HG02938 (cell line): ENCODE data around the gene RIBC2.
"Not testable (repeated sequence)": the region's sequence is repeated elsewhere in the genome, so short reads cannot be mapped to it uniquely, and the experiment has no call there.

Experiments
- ATAC-seq: cut with Tn5 transposase; IDR thresholded peaks from one replicate; pipeline ENCODE4 v1.9.1; 2021; ENCODE audit warnings: mild to moderate bottlenecking, moderate library complexity; ENCODE audit not compliant: unreplicated experiment

RIBC2 gene

GRCh38 chr22:45447596-45447995 lies 34.1 kb downstream of the RIBC2 start:
- ATAC-seq = not testable (repeated sequence)

DNA sequence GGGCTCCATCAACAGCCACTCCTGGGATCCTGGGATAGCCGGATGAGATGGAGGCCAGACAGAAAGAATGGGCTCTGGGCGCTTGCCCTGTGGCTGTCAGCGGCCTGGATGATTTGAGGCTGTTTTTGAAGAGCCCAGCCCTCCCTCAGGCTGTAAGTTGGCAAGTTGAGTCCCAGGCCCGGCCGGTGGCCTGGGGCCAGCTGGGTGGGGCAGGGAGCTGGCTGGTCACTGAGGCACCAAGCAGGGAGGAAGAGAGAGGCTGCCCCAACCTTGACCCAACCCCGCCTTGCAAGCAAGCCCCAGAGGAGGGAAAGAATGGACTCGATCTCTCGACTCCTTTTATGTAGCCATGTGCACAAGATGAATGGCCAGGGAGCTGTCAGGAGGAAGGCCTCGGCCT lies 34.9 kb downstream of the RIBC2 start:
- no peak for ATAC-seq

- ATAC-seq = not testable (repeated sequence)
Measured at GRCh38 chr22:45449442-45449841, 35.9 kb downstream of the RIBC2 start.

- no peak for ATAC-seq
Measured at GRCh38 chr22:45450101-45450785, 36.8 kb downstream of the RIBC2 start.

GRCh38 chr22:45450921-45451651 lies 37.6 kb downstream of the RIBC2 start:
- ATAC-seq = no peak

DNA sequence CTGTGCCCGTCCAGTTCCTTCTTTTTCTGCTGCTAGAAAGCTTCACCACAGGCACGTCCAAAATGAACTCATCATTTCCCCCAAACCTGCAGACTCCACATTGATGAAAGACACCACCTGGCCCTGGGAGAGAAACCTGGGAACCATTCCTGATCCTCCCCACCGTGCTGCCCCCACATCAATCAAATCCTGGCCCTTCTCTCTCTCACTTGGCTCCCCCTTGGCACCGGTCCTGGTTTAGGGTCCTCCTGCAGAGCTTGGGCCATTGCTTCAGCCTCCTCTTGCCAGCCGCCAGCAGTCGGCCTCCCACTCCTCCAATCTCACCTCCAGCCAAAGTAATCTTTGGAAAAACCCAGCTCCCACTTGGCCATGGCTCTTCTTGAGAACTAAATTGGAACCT lies 38.5 kb downstream of the RIBC2 start:
- no peak for ATAC-seq

DNA sequence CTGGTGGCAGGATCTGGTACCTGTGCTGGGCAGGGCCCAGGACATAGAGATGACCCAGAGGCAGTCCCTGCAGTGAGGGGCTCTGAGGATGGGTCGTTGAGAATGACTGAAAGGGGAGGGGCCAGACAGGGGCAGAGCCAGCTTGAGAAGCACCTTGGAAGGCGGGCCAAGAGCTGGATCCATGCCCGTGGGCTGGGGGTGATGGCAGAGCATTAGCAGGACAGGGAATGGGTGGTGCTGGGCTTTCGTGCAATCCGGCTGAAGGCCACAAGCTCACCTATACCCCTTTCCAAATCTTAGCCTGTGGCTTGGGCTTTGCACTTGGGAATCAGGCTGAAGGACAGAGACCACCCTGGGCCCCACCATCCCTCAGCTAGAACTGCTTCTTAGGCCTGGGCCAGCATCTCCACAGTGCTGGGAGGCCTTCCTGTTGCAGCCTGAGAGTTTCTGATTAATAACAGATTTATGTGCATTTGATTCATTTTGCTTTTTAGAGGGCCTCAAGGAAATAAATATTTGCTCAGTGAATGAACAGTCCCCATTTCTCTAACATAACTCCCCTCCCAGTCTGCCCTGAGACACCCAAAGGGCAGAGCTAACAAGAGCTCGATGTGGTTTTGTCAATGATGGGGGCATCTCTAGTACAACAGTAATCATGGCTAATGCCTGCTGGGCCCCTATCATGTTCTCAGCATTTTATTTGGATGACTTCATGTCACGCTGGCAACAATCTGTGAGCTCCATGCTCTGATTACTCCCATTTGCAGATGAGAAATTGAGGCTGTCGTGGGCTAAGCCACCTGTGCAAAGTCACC lies 39.3 kb downstream of the RIBC2 start:
- ATAC-seq = no peak

GRCh38 chr22:45453764-45454163 lies 40.3 kb downstream of the RIBC2 start:
- no peak for ATAC-seq

DNA sequence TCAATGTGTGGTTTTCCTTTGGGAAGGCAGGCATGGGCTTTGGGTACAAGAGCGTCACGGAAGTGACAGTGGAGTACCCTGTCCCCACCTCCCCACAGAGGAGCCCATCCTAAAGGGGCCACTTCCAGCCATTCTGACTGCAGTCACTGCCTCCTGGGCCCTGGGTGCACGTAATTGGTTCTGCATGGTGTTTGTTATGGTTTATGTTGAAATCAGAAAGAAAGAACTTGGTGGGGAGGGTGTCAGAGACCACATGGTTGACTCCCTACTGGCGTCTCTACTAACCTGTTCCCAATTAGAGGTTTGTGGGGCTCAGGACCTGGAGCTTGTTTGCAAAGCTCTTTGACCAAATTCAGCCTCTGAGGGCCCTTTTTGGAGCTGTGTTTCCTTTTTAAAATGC lies 40.8 kb downstream of the RIBC2 start:
- no peak for ATAC-seq

DNA sequence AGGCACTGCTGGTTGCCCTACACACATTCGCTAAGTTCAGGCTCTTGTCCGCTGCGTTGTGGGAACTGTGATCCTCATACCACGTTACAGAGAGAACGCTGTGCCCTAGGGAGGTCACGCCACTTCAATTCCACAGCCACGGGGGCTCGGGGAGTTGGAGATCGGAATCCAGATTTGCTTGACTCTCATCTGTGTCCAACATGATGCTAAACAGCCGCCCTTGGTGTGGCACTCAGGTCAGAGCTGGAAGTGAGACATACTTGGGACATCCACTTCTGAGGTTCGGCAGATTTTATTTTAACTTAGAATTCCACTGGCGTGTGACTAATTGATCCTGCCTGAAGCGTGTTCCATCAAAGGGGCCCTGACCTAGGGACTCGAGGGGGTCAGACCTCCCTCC lies 41.7 kb downstream of the RIBC2 start:
- ATAC-seq = no peak

GRCh38 chr22:45455621-45456020 lies 42.1 kb downstream of the RIBC2 start:
- no peak for ATAC-seq

DNA sequence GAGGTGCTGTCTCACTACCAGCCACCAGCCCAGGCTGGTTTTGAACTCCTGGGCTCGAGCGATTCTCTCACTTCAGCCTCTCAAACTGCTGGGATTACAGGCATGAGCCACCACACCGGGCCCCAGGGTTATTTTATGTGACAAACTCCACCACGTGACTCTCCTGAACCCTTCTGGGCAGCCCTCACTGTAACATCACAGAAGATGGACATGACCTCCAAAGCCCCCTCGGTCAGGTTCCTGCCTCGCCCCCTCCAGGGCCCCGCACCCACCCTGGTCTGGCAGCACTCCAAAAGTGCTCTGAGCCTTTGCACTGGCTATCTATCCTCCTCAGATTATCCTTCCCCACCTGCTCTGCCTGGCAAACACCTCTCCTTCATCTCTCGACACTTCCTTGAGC lies 43.3 kb downstream of the RIBC2 start:
- no peak for ATAC-seq

GRCh38 chr22:45458532-45458931 lies 45.0 kb downstream of the RIBC2 start:
- ATAC-seq = no peak

DNA sequence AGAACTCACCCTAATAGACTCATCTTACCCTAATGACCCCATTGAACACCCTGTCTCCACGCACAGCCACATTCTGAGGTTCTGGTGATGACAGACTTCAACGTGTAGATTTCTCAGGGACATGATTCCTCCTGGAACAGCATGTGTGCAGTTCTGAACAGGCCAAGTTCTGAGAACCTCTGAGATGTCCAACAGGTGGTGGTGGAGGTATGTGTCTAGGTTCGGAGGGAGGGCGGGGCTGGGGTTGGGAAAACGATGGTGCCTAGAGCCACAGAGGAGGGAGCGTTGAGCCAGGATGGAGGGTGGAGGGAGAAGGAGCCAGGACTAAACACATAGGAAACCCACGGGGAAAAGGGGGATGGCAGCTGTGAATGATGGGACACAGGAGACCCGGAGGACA lies 45.7 kb downstream of the RIBC2 start:
- ATAC-seq = no peak

GRCh38 chr22:45460288-45461109 lies 47.0 kb downstream of the RIBC2 start:
- no peak for ATAC-seq

- ATAC-seq = no peak
Measured at GRCh38 chr22:45462034-45462655, 48.7 kb downstream of the RIBC2 start.

DNA sequence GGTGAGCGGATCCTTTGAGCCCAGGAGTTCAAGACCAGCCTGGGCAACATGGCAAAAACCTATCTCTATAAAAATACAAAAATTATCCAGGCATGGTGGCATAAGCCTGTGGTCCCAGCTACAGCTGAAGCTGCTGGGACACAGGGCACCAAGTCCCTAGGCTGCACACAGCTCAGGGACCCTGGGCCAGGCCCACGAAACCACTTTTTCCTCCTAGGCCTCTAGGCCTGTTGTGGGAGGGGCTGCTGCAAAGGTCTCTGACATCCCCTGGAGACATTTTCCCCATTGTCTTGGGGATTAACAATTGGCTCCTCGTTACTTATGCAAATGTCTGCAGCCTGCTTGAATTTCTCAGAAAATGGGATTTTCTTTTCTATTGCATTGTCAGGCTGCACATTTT lies 50.2 kb downstream of the RIBC2 start:
- not testable (repeated sequence) for ATAC-seq

DNA sequence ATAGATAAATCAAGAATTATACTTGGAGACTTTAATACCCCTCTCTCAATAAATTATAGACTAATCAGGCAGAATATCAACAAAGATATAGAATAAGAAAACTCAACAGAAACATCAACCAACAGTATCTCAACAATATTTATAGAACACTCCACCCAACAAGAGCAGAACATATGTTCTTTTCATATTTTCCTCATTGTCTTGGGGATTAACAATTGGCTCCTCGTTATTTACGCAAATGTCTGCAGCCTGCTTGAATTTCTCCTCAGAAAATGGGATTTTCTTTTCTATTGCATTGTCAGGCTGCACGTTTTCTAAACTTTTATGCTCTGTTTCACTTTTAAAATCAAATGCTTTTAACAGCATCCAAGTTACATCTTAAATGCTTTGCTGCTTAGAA lies 52.1 kb downstream of the RIBC2 start:
- ATAC-seq = no peak

DNA sequence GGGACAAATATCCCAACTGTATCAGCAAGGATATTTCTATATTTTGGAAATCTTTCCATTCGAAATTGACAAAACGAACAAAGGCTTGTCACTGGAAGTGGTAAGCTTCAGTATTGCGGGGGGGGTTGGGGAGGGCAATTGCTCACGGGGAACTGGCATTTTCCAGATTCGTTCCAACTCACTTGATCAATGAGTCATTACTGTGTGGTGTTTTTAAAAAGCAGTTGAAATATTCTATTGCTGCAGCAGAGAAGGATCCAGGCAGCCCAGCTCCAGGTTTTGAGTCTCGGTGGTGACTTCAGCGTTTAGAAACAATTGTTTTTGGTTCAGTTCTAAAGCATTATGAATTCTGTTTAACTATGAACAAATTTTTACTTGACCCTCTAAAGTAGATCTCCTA lies 55.4 kb downstream of the RIBC2 start:
- ATAC-seq = no peak

- ATAC-seq = no peak
Measured at GRCh38 chr22:45469281-45470073, 56.0 kb downstream of the RIBC2 start.
